ENCODE data around the gene LMBR1. TPM values are rescaled to one million over a fixed set of nuclear protein-coding genes. Genes with fewer than 3 reads are reported as not detected.
"Not testable (repeated sequence)": the region's sequence is repeated elsewhere in the genome, so short reads cannot be mapped to it uniquely, and the experiment has no call there.

Gene LMBR1
- total and polyA plus RNA-seq, 4 experiments from 2014 or later, result 35.3 to 97.4 (median 55.2) TPM

- peaks cover 24 to 63% (median 40%) of the 10 kb centered on the region in 4 donors for H3K4me1 Mint-ChIP-seq
- H3K36me3 Mint-ChIP-seq, result peaks cover 0 to 10% of the 10 kb centered on the region in 2 donors
- intact Hi-C loops (cut with micrococcal nuclease), result loop anchor here (2.0 to 10.0 kb wide), 4 partner anchors 31 to 1965 kb away; partner anchors contain the start of gene PAXIP1
- ChIA-PET POLR2A (ENCODE audit: partially characterized antibody) (interaction anchor here (1.0 to 2.1 kb wide), 4 partner anchors 11 to 444 kb away, joined by 3 to 12 read pairs (median 10); partner anchors contain the start of gene DNAJB6), CTCF (ENCODE audit: partially characterized antibody) (no interaction called here)
- peak overlapping the region; percentile 83 to 96 (median 90) for H3K4me3 Mint-ChIP-seq
- H3K27ac ChIP-seq (ENCODE audit: low read depth, low read length), result peak overlapping the region; percentile 79
- peaks cover 31% of the 10 kb centered on the region for H3K4me1 ChIP-seq (ENCODE audit: insufficient read depth, low read length)
- H3K9me3 Mint-ChIP-seq, result no peaks in the 10 kb centered on the region
- H3K9me3 ChIP-seq (ENCODE audit: control insufficient read depth in 1 of 2, low read length in 2 of 2), result no peaks in the 10 kb centered on the region
- no peaks in the 10 kb centered on the region for H3K27me3 Mint-ChIP-seq
- peak; percentile 59 to 79 (median 68) for DNase-seq
- no peaks in the 10 kb centered on the region for H3K36me3 ChIP-seq (ENCODE audit: insufficient read depth, low read length)
- peak overlapping the region; percentile 89 to 97 (median 91) for H3K27ac Mint-ChIP-seq
- no peaks in the 10 kb centered on the region for H3K27me3 ChIP-seq (ENCODE audit: insufficient read depth, low read length)
- H3K4me3 ChIP-seq (ENCODE audit: low read length in 2 of 2), result peak overlapping the region; percentile 25 to 80
Observed at GRCh38 chr7:156892081-156892800, 742 bp downstream of the LMBR1 start.

- ChIA-PET CTCF (ENCODE audit: partially characterized antibody) (no interaction called here), POLR2A (ENCODE audit: partially characterized antibody) (interaction anchor here (0.5 kb wide), 1 partner anchor 337 kb away, joined by 3 read pairs; no protein-coding TSS in a partner anchor)
- Histone ChIP-seq H3K4me3 (ENCODE audit: low read length in 2 of 2) (no peak overlapping the region), H3K9me3 (ENCODE audit: control insufficient read depth in 1 of 2, low read length in 2 of 2) (no peaks in the 10 kb centered on the region), H3K27me3 (ENCODE audit: insufficient read depth, low read length) (no peaks in the 10 kb centered on the region), H3K27ac (ENCODE audit: low read depth, low read length) (no peak overlapping the region), H3K36me3 (ENCODE audit: insufficient read depth, low read length) (no peaks in the 10 kb centered on the region), H3K4me1 (ENCODE audit: insufficient read depth, low read length) (peaks cover 25% of the 10 kb centered on the region)
- Mint-ChIP-seq H3K27me3 (no peaks in the 10 kb centered on the region), H3K9me3 (no peaks in the 10 kb centered on the region), H3K36me3 (peaks cover 0 to 15% of the 10 kb centered on the region in 2 donors), H3K27ac (peak overlapping the region in 3 of 7 donors; percentile 15 to 72 (median 23)), H3K4me3 (no peak overlapping the region), H3K4me1 (peaks cover 19 to 52% (median 37%) of the 10 kb centered on the region in 4 donors)
- intact Hi-C loops (cut with micrococcal nuclease), result loop anchor here (5.0 to 10.0 kb wide), 2 partner anchors 1885 to 1962 kb away; partner anchors contain the start of gene PAXIP1
- DNase-seq, result no peak
Observed at GRCh38 chr7:156889746-156890145, 3.2 kb downstream of the LMBR1 start.

GRCh38 chr7:156889089-156889488 is 3.9 kb downstream of the LMBR1 start:
- DNase-seq, result no peak
- H3K4me3 ChIP-seq (ENCODE audit: low read length in 2 of 2), result no peak overlapping the region
- peak overlapping the region in 2 of 7 donors; percentile 3 to 23 for H3K27ac Mint-ChIP-seq
- ChIA-PET CTCF (ENCODE audit: partially characterized antibody) (no interaction called here), POLR2A (ENCODE audit: partially characterized antibody) (no interaction called here)
- peaks cover 23 to 53% (median 39%) of the 10 kb centered on the region in 4 donors for H3K4me1 Mint-ChIP-seq
- no peaks in the 10 kb centered on the region for H3K27me3 ChIP-seq (ENCODE audit: insufficient read depth, low read length)
- peaks cover 19% of the 10 kb centered on the region for H3K4me1 ChIP-seq (ENCODE audit: insufficient read depth, low read length)
- H3K27ac ChIP-seq (ENCODE audit: low read depth, low read length), result no peak overlapping the region
- intact Hi-C loops (cut with micrococcal nuclease), result no loop called here
- no peaks in the 10 kb centered on the region for H3K9me3 ChIP-seq (ENCODE audit: control insufficient read depth in 1 of 2, low read length in 2 of 2)
- no peaks in the 10 kb centered on the region for H3K9me3 Mint-ChIP-seq
- peaks cover 5 to 15% of the 10 kb centered on the region in 2 donors for H3K36me3 Mint-ChIP-seq
- H3K4me3 Mint-ChIP-seq, result peak overlapping the region in 1 of 8 donors; percentile 40
- no peaks in the 10 kb centered on the region for H3K27me3 Mint-ChIP-seq
- H3K36me3 ChIP-seq (ENCODE audit: insufficient read depth, low read length), result no peaks in the 10 kb centered on the region

GRCh38 chr7:156886020-156886795 is 6.8 kb downstream of the LMBR1 start:
- CTCF ChIA-PET (ENCODE audit: partially characterized antibody), result interaction anchor here (0.7 to 1.3 kb wide), 3 partner anchors 12 to 276 kb away, joined by 3 read pairs; no protein-coding TSS in a partner anchor
- no peaks in the 10 kb centered on the region for H3K27me3 ChIP-seq (ENCODE audit: insufficient read depth, low read length)
- POLR2A ChIA-PET (ENCODE audit: partially characterized antibody), result no interaction called here
- DNase-seq, result no peak
- H3K4me1 Mint-ChIP-seq, result peaks cover 31 to 64% (median 45%) of the 10 kb centered on the region in 4 donors
- H3K27ac ChIP-seq (ENCODE audit: low read depth, low read length), result no peak overlapping the region
- H3K9me3 ChIP-seq (ENCODE audit: control insufficient read depth in 1 of 2, low read length in 2 of 2), result no peaks in the 10 kb centered on the region
- intact Hi-C loops (cut with micrococcal nuclease), result no loop called here
- H3K36me3 Mint-ChIP-seq, result peaks cover 16 to 27% of the 10 kb centered on the region in 2 donors
- H3K27ac Mint-ChIP-seq, result peak overlapping the region in 1 of 7 donors; percentile 25
- peaks cover 3% of the 10 kb centered on the region for H3K4me1 ChIP-seq (ENCODE audit: insufficient read depth, low read length)
- no peak overlapping the region for H3K4me3 Mint-ChIP-seq
- H3K27me3 Mint-ChIP-seq, result no peaks in the 10 kb centered on the region
- H3K4me3 ChIP-seq (ENCODE audit: low read length in 2 of 2), result no peak overlapping the region
- H3K36me3 ChIP-seq (ENCODE audit: insufficient read depth, low read length), result no peaks in the 10 kb centered on the region
- no peaks in the 10 kb centered on the region for H3K9me3 Mint-ChIP-seq

GRCh38 chr7:156881679-156882078 is 11.3 kb downstream of the LMBR1 start:
- intact Hi-C loops (cut with micrococcal nuclease), result no loop called here
- Mint-ChIP-seq H3K27me3 (no peaks in the 10 kb centered on the region), H3K36me3 (peaks cover 25 to 58% of the 10 kb centered on the region in 2 donors), H3K27ac (no peak overlapping the region), H3K4me3 (peak overlapping the region in 1 of 8 donors; percentile 9), H3K9me3 (peaks cover 0 to 24% (median 16%) of the 10 kb centered on the region in 8 donors), H3K4me1 (peaks cover 40 to 66% (median 55%) of the 10 kb centered on the region in 4 donors)
- Histone ChIP-seq H3K27ac (ENCODE audit: low read depth, low read length) (no peak overlapping the region), H3K4me3 (ENCODE audit: low read length in 2 of 2) (no peak overlapping the region), H3K27me3 (ENCODE audit: insufficient read depth, low read length) (no peaks in the 10 kb centered on the region), H3K9me3 (ENCODE audit: control insufficient read depth in 1 of 2, low read length in 2 of 2) (no peaks in the 10 kb centered on the region), H3K36me3 (ENCODE audit: insufficient read depth, low read length) (no peaks in the 10 kb centered on the region), H3K4me1 (ENCODE audit: insufficient read depth, low read length) (no peaks in the 10 kb centered on the region)
- DNase-seq, result no peak
- ChIA-PET CTCF (ENCODE audit: partially characterized antibody) (no interaction called here), POLR2A (ENCODE audit: partially characterized antibody) (no interaction called here)

GRCh38 chr7:156875766-156876165 is 17.2 kb downstream of the LMBR1 start:
- no peak overlapping the region for H3K4me3 ChIP-seq (ENCODE audit: low read length in 2 of 2)
- no peaks in the 10 kb centered on the region for H3K36me3 ChIP-seq (ENCODE audit: insufficient read depth, low read length)
- no peaks in the 10 kb centered on the region for H3K4me1 ChIP-seq (ENCODE audit: insufficient read depth, low read length)
- H3K27me3 ChIP-seq (ENCODE audit: insufficient read depth, low read length), result no peaks in the 10 kb centered on the region
- H3K36me3 Mint-ChIP-seq, result peaks cover 38 to 76% of the 10 kb centered on the region in 2 donors
- no peak overlapping the region for H3K4me3 Mint-ChIP-seq
- DNase-seq, result no peak
- peaks cover 4 to 40% (median 30%) of the 10 kb centered on the region in 8 donors for H3K9me3 Mint-ChIP-seq
- no peaks in the 10 kb centered on the region for H3K27me3 Mint-ChIP-seq
- H3K4me1 Mint-ChIP-seq, result peaks cover 35 to 59% (median 48%) of the 10 kb centered on the region in 4 donors
- ChIA-PET POLR2A (ENCODE audit: partially characterized antibody) (no interaction called here), CTCF (ENCODE audit: partially characterized antibody) (interaction anchor here (0.7 kb wide), 1 partner anchor 11 kb away, joined by 3 read pairs; no protein-coding TSS in a partner anchor)
- H3K9me3 ChIP-seq (ENCODE audit: control insufficient read depth in 1 of 2, low read length in 2 of 2), result no peaks in the 10 kb centered on the region
- intact Hi-C loops (cut with micrococcal nuclease), result no loop called here
- peak overlapping the region in 1 of 7 donors; percentile 65 for H3K27ac Mint-ChIP-seq
- no peak overlapping the region for H3K27ac ChIP-seq (ENCODE audit: low read depth, low read length)

GRCh38 chr7:156868363-156868762 is 24.6 kb downstream of the LMBR1 start:
- CTCF ChIA-PET (ENCODE audit: partially characterized antibody), result interaction anchor here (0.7 kb wide), 1 partner anchor 101 kb away, joined by 3 read pairs; no protein-coding TSS in a partner anchor
- H3K36me3 ChIP-seq (ENCODE audit: insufficient read depth, low read length); POLR2A ChIA-PET (ENCODE audit: partially characterized antibody); H3K27me3 Mint-ChIP-seq; DNase-seq; H3K4me3 ChIP-seq (ENCODE audit: low read length in 2 of 2); intact Hi-C loops (cut with micrococcal nuclease); H3K4me3 Mint-ChIP-seq; H3K27ac ChIP-seq (ENCODE audit: low read depth, low read length); H3K9me3 Mint-ChIP-seq; H3K9me3 ChIP-seq (ENCODE audit: control insufficient read depth in 1 of 2, low read length in 2 of 2); H3K27ac Mint-ChIP-seq; H3K27me3 ChIP-seq (ENCODE audit: insufficient read depth, low read length); H3K4me1 ChIP-seq (ENCODE audit: insufficient read depth, low read length): not testable (repeated sequence)
- H3K4me1 Mint-ChIP-seq, result peaks cover 21 to 54% (median 35%) of the 10 kb centered on the region in 4 donors
- H3K36me3 Mint-ChIP-seq, result peaks cover 23 to 57% of the 10 kb centered on the region in 2 donors

All from CD4-positive, alpha-beta memory T cell (primary cell).